ENCODE measurements around the gene HAVCR1.

Gene HAVCR1

DNA sequence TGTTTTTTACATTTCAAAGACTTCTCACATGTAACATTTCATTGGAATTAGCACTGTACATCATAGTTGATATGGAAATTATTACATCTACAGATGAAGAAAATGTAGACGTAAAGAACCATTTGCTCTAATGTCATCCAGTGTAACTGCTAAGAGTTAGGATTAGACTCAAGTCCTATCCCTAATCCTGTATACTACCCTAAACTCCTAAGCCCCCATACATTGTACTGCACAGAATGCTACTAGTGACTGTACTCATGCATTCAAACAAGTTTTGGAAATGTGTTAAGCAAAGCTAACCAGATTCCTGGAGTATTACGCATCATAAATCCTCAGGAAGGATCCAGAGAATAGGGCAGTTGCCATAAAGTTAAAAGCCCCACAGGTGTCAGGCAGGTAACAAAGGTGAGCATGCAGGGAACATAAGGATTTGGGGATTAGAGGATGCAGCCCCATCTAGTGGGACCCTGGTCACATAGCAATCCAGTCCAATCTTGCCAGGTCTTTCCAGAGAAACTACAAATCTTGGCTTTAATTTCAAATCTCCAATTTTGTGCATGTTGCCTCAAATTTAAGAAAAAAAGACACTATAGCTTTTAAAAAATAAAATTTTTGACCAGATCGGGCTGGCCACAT is 32.0 kb downstream of the HAVCR1 start:
- Histone ChIP-seq H2BK12ac (ENCODE audit: low read length in 2 of 2) (no peak overlapping the region), H3K36me3 (ENCODE audit: control insufficient read depth in 1 of 2, insufficient read depth in 2 of 2, low read depth in 1 of 2, low read length in 2 of 2) (no peaks in the 10 kb centered on the region), H3K23ac (ENCODE audit: low read length in 2 of 2) (no peak overlapping the region), H3K27me3 (ENCODE audit: control insufficient read depth in 1 of 2, insufficient read depth in 1 of 2, low read length in 2 of 2) (peaks cover 0 to 5% of the 10 kb centered on the region in 2 experiments), H3K9ac (ENCODE audit: low read length) (no peak overlapping the region), H2AK5ac (ENCODE audit: low read length, severe bottlenecking) (no peak overlapping the region), H3K14ac (ENCODE audit: low read length in 2 of 2) (no peak overlapping the region), H3K79me1 (replicated peaks; ENCODE audit: low read length, poor library complexity, severe bottlenecking) (no peaks in the 10 kb centered on the region), H4K8ac (ENCODE audit: low read length) (no peak overlapping the region), H3K27ac (ENCODE audit: low read length, poor library complexity, severe bottlenecking) (no peak overlapping the region), H3K4ac (ENCODE audit: low read depth in 1 of 2, low read length in 2 of 2) (no peak overlapping the region), H3K18ac (ENCODE audit: low read depth in 1 of 2, low read length in 2 of 2) (no peak overlapping the region), H2BK5ac (ENCODE audit: low read depth, low read length, poor library complexity, severe bottlenecking) (no peak overlapping the region), H4K91ac (ENCODE audit: low read length) (no peak overlapping the region), H3K4me2 (ENCODE audit: low read length, poor library complexity, severe bottlenecking) (no peak overlapping the region), H2BK15ac (ENCODE audit: low read depth, poor library complexity, severe bottlenecking) (no peak overlapping the region), H3K4me3 (ENCODE audit: insufficient read depth in 1 of 2, low read depth in 1 of 2, low read length in 2 of 2) (no peak overlapping the region), H2AFZ (ENCODE audit: low read depth, low read length) (no peak overlapping the region), H2BK120ac (ENCODE audit: low read depth, low read length) (no peak overlapping the region), H3K9me3 (ENCODE audit: control insufficient read depth, low read length) (no peaks in the 10 kb centered on the region), H3K4me1 (ENCODE audit: control insufficient read depth, insufficient read depth, low read depth, low read length) (peaks cover 2% of the 10 kb centered on the region)
- WGBS: 69% methylated on average over 3 of the region's 3 CpGs
- no peak for DNase-seq

GRCh38 chr5:157025093-157025698 is 33.7 kb downstream of the HAVCR1 start:
- peaks cover 2% of the 10 kb centered on the region for H3K4me1 ChIP-seq (ENCODE audit: control insufficient read depth, insufficient read depth, low read depth, low read length)
- no peak overlapping the region for H3K9ac ChIP-seq (ENCODE audit: low read length)
- H2BK120ac ChIP-seq (ENCODE audit: low read depth, low read length): no peak overlapping the region
- no peak for DNase-seq
- no peak overlapping the region for H2BK5ac ChIP-seq (ENCODE audit: low read depth, low read length, poor library complexity, severe bottlenecking)
- H3K18ac ChIP-seq (ENCODE audit: low read depth in 1 of 2, low read length in 2 of 2): no peak overlapping the region
- H2BK15ac ChIP-seq (ENCODE audit: low read depth, poor library complexity, severe bottlenecking): no peak overlapping the region
- H3K4me2 ChIP-seq (ENCODE audit: low read length, poor library complexity, severe bottlenecking): no peak overlapping the region
- no peak overlapping the region for H2BK12ac ChIP-seq (ENCODE audit: low read length in 2 of 2)
- H4K8ac ChIP-seq (ENCODE audit: low read length): no peak overlapping the region
- H3K4ac ChIP-seq (ENCODE audit: low read depth in 1 of 2, low read length in 2 of 2): no peak overlapping the region
- no peaks in the 10 kb centered on the region for H3K9me3 ChIP-seq (ENCODE audit: control insufficient read depth, low read length)
- no peak overlapping the region for H3K4me3 ChIP-seq (ENCODE audit: insufficient read depth in 1 of 2, low read depth in 1 of 2, low read length in 2 of 2)
- 86% methylated on average over 3 of the region's 3 CpGs for WGBS
- H3K23ac ChIP-seq (ENCODE audit: low read length in 2 of 2): no peak overlapping the region
- H3K36me3 ChIP-seq (ENCODE audit: control insufficient read depth in 1 of 2, insufficient read depth in 2 of 2, low read depth in 1 of 2, low read length in 2 of 2): no peaks in the 10 kb centered on the region
- H3K27me3 ChIP-seq (ENCODE audit: control insufficient read depth in 1 of 2, insufficient read depth in 1 of 2, low read length in 2 of 2): no peaks in the 10 kb centered on the region
- no peak overlapping the region for H3K14ac ChIP-seq (ENCODE audit: low read length in 2 of 2)
- H2AFZ ChIP-seq (ENCODE audit: low read depth, low read length): no peak overlapping the region
- H2AK5ac ChIP-seq (ENCODE audit: low read length, severe bottlenecking): no peak overlapping the region
- no peak overlapping the region for H4K91ac ChIP-seq (ENCODE audit: low read length)
- H3K27ac ChIP-seq (ENCODE audit: low read length, poor library complexity, severe bottlenecking): no peak overlapping the region
- H3K79me1 ChIP-seq (replicated peaks; ENCODE audit: low read length, poor library complexity, severe bottlenecking): no peaks in the 10 kb centered on the region

GRCh38 chr5:157024208-157024959 is 34.5 kb downstream of the HAVCR1 start:
- DNase-seq: no peak
- Histone ChIP-seq H3K9ac (ENCODE audit: low read length) (no peak overlapping the region), H3K4me1 (ENCODE audit: control insufficient read depth, insufficient read depth, low read depth, low read length) (peaks cover 2% of the 10 kb centered on the region), H3K79me1 (replicated peaks; ENCODE audit: low read length, poor library complexity, severe bottlenecking) (no peaks in the 10 kb centered on the region), H3K4me3 (ENCODE audit: insufficient read depth in 1 of 2, low read depth in 1 of 2, low read length in 2 of 2) (no peak overlapping the region), H3K4ac (ENCODE audit: low read depth in 1 of 2, low read length in 2 of 2) (no peak overlapping the region), H2AK5ac (ENCODE audit: low read length, severe bottlenecking) (no peak overlapping the region), H3K23ac (ENCODE audit: low read length in 2 of 2) (no peak overlapping the region), H3K9me3 (ENCODE audit: control insufficient read depth, low read length) (no peaks in the 10 kb centered on the region), H2BK120ac (ENCODE audit: low read depth, low read length) (no peak overlapping the region), H2BK5ac (ENCODE audit: low read depth, low read length, poor library complexity, severe bottlenecking) (no peak overlapping the region), H3K36me3 (ENCODE audit: control insufficient read depth in 1 of 2, insufficient read depth in 2 of 2, low read depth in 1 of 2, low read length in 2 of 2) (no peaks in the 10 kb centered on the region), H3K4me2 (ENCODE audit: low read length, poor library complexity, severe bottlenecking) (no peak overlapping the region), H2BK15ac (ENCODE audit: low read depth, poor library complexity, severe bottlenecking) (no peak overlapping the region), H3K14ac (ENCODE audit: low read length in 2 of 2) (no peak overlapping the region), H4K8ac (ENCODE audit: low read length) (no peak overlapping the region), H2AFZ (ENCODE audit: low read depth, low read length) (no peak overlapping the region), H3K18ac (ENCODE audit: low read depth in 1 of 2, low read length in 2 of 2) (no peak overlapping the region), H3K27me3 (ENCODE audit: control insufficient read depth in 1 of 2, insufficient read depth in 1 of 2, low read length in 2 of 2) (no peaks in the 10 kb centered on the region), H2BK12ac (ENCODE audit: low read length in 2 of 2) (no peak overlapping the region), H4K91ac (ENCODE audit: low read length) (no peak overlapping the region), H3K27ac (ENCODE audit: low read length, poor library complexity, severe bottlenecking) (no peak overlapping the region)
- WGBS: 83% methylated on average over 3 of the region's 5 CpGs

- Histone ChIP-seq H2BK5ac (ENCODE audit: low read depth, low read length, poor library complexity, severe bottlenecking) (no peak overlapping the region), H2BK120ac (ENCODE audit: low read depth, low read length) (no peak overlapping the region), H4K8ac (ENCODE audit: low read length) (no peak overlapping the region), H3K9ac (ENCODE audit: low read length) (no peak overlapping the region), H2BK15ac (ENCODE audit: low read depth, poor library complexity, severe bottlenecking) (no peak overlapping the region), H3K27me3 (ENCODE audit: control insufficient read depth in 1 of 2, insufficient read depth in 1 of 2, low read length in 2 of 2) (no peaks in the 10 kb centered on the region), H3K9me3 (ENCODE audit: control insufficient read depth, low read length) (peaks cover 2% of the 10 kb centered on the region), H3K4me3 (ENCODE audit: insufficient read depth in 1 of 2, low read depth in 1 of 2, low read length in 2 of 2) (no peak overlapping the region), H3K23ac (ENCODE audit: low read length in 2 of 2) (no peak overlapping the region), H2BK12ac (ENCODE audit: low read length in 2 of 2) (no peak overlapping the region), H3K14ac (ENCODE audit: low read length in 2 of 2) (no peak overlapping the region), H3K36me3 (ENCODE audit: control insufficient read depth in 1 of 2, insufficient read depth in 2 of 2, low read depth in 1 of 2, low read length in 2 of 2) (no peaks in the 10 kb centered on the region), H3K4me1 (ENCODE audit: control insufficient read depth, insufficient read depth, low read depth, low read length) (no peaks in the 10 kb centered on the region), H3K27ac (ENCODE audit: low read length, poor library complexity, severe bottlenecking) (no peak overlapping the region), H2AFZ (ENCODE audit: low read depth, low read length) (no peak overlapping the region), H4K91ac (ENCODE audit: low read length) (no peak overlapping the region), H3K4ac (ENCODE audit: low read depth in 1 of 2, low read length in 2 of 2) (no peak overlapping the region), H3K79me1 (replicated peaks; ENCODE audit: low read length, poor library complexity, severe bottlenecking) (no peaks in the 10 kb centered on the region), H3K18ac (ENCODE audit: low read depth in 1 of 2, low read length in 2 of 2) (no peak overlapping the region), H2AK5ac (ENCODE audit: low read length, severe bottlenecking) (no peak overlapping the region), H3K4me2 (ENCODE audit: low read length, poor library complexity, severe bottlenecking) (no peak overlapping the region)
- no peak for DNase-seq
- WGBS: 100% methylated on average over 1 of the region's 2 CpGs
Measured at GRCh38 chr5:157022024-157022423, 36.9 kb downstream of the HAVCR1 start.

Measured in mesenchymal stem cell (in vitro differentiated cells and primary cell).